ENCODE data around the gene SNORC.

Gene SNORC

GRCh38 chr2:232869138-232870017 lies 686 bp upstream of the SNORC start:
- no peak for DNase-seq

- no peak for DNase-seq
These were observed 805 bp downstream of the SNORC start for GRCh38 chr2:232870766-232871371.

- DNase-seq, result peak in 12 of 51 donors; percentile 21 to 57 (median 40)
These were observed 1.4 kb downstream of the SNORC start for GRCh38 chr2:232871418-232871834.

GRCh38 chr2:232871835-232872736 lies 2.0 kb downstream of the SNORC start:
- DNase-seq, result peak in 50 of 51 donors; percentile 32 to 98 (median 87)

GRCh38 chr2:232872826-232873225 lies 2.8 kb downstream of the SNORC start:
- DNase-seq, result peak in 33 of 51 donors; percentile 28 to 77 (median 55)

- peak in 9 of 51 donors; percentile 22 to 62 (median 39) for DNase-seq
These were observed 3.3 kb downstream of the SNORC start for GRCh38 chr2:232873292-232873908.

GRCh38 chr2:232873909-232874641 lies 4.0 kb downstream of the SNORC start:
- DNase-seq, result no peak

- DNase-seq, result no peak
These were observed 4.7 kb downstream of the SNORC start for GRCh38 chr2:232874677-232875223.

- peak in 27 of 51 donors; percentile 9 to 81 (median 50) for DNase-seq
These were observed 5.4 kb downstream of the SNORC start for GRCh38 chr2:232875256-232876121.

GRCh38 chr2:232876161-232876977 lies 6.3 kb downstream of the SNORC start:
- DNase-seq, result peak in 24 of 51 donors; percentile 23 to 70 (median 53)

GRCh38 chr2:232876978-232877441 lies 6.9 kb downstream of the SNORC start:
- no peak for DNase-seq

GRCh38 chr2:232877940-232878511 lies 8.0 kb downstream of the SNORC start:
- DNase-seq, result no peak

- DNase-seq, result peak in 8 of 51 donors; percentile 23 to 47 (median 42)
These were observed 9.0 kb downstream of the SNORC start for GRCh38 chr2:232878855-232879617.

- no peak for DNase-seq
These were observed 9.8 kb downstream of the SNORC start for GRCh38 chr2:232879618-232880494.

GRCh38 chr2:232880764-232881351 lies 10.8 kb downstream of the SNORC start:
- DNase-seq, result no peak
